K562 (cell line): ENCODE measurements around the gene LUC7L. TPM values are rescaled to one million over a fixed set of nuclear protein-coding genes. Genes with fewer than 3 reads are reported as not detected.

Experiments
- C11orf30 ChIP-seq: fragments of 450-650 bp; IDR thresholded peaks from 2 replicates; pipeline ENCODE4 v1.6.1; 2016; ENCODE audit warnings: low read depth, mild to moderate bottlenecking
- CBX5 ChIP-seq: IDR thresholded peaks from 2 replicates; pipeline ENCODE4 v1.6.1; 2014; ENCODE audit warnings: low read depth, borderline replicate concordance
- CCAR2 ChIP-seq: fragments of 200-400 bp; formaldehyde crosslinking; IDR thresholded peaks from 2 replicates; pipeline ENCODE4 v1.6.1; 2017; ENCODE audit warnings: mild to moderate bottlenecking, low read depth, low read length
- DMBX1 ChIP-seq: fragments of 250-450 bp; sonication (Bioruptor Pico); IDR thresholded peaks from 2 replicates; pipeline ENCODE4 v1.8.0; 2022; ENCODE audit warnings: inconsistent platforms, mild to moderate bottlenecking, moderate library complexity, borderline replicate concordance
- ESRRA ChIP-seq: fragments of 450-650 bp; IDR thresholded peaks from 2 replicates; pipeline ENCODE4 v1.6.1; 2014; ENCODE audit warnings: low read depth, mild to moderate bottlenecking, moderate library complexity, borderline replicate concordance
- HINFP ChIP-seq: fragments of 450-650 bp; conservative IDR thresholded peaks from 2 replicates; pipeline ENCODE4 v1.6.1; 2016; ENCODE audit warnings: missing genetic modification characterization, low read depth, mild to moderate bottlenecking, control low read depth, missing compliant biosample characterization
- HNRNPH1 ChIP-seq: fragments of 200-400 bp; formaldehyde crosslinking; optimal IDR thresholded peaks from 2 replicates; pipeline ENCODE3; 2017; ENCODE audit warnings: low read depth, mild to moderate bottlenecking, low read length, moderate library complexity
- MITF ChIP-seq: IDR thresholded peaks from 2 replicates; pipeline ENCODE4 v1.6.1; 2014; ENCODE audit warnings: antibody characterized with exemption
- MTA3 ChIP-seq: fragments of 450-650 bp; formaldehyde crosslinking; IDR thresholded peaks from 2 replicates; pipeline ENCODE4 v1.6.1; 2017; ENCODE audit warnings: mild to moderate bottlenecking, borderline replicate concordance
- NR2C2 ChIP-seq, 2 experiments: fragments of 200-800 bp in 1 of 2; sonication (Bioruptor generic) in 1 of 2; sonication (generic) in 1 of 2; formaldehyde crosslinking in 1 of 2; IDR thresholded peaks; 2 replicates each; pipeline versions ENCODE4 v1.6.1 to v1.8.0; 2016 to 2022; ENCODE audit warnings: mild to moderate bottlenecking in 1 of 2, missing compliant biosample characterization in 1 of 2, missing genetic modification characterization in 1 of 2, missing genetic modification reagents in 1 of 2
- PTBP1 ChIP-seq: fragments of 200-400 bp; formaldehyde crosslinking; IDR thresholded peaks from 2 replicates; pipeline ENCODE4 v1.6.1; 2017; ENCODE audit warnings: low read depth, low read length
- SNRNP70 ChIP-seq: fragments of 200-400 bp; formaldehyde crosslinking; optimal IDR thresholded peaks from 2 replicates; pipeline ENCODE3; 2017; ENCODE audit warnings: low read depth, low read length
- SOX6 ChIP-seq: fragments of 450-650 bp; IDR thresholded peaks from 2 replicates; pipeline ENCODE4 v1.6.1; 2014; ENCODE audit warnings: mild to moderate bottlenecking
- STAG1 ChIP-seq: sonication (generic); formaldehyde crosslinking; IDR thresholded peaks from 2 replicates; pipeline ENCODE4 v1.5.0; 2020; ENCODE audit warnings: missing genetic modification reagents, borderline replicate concordance
- TBP ChIP-seq: optimal IDR thresholded peaks from 2 replicates; pipeline ENCODE3; 2011; ENCODE audit warnings: low read depth, low read length, improper control_type of control experiment
- THRA ChIP-seq: fragments of 450-650 bp; IDR thresholded peaks from 2 replicates; pipeline ENCODE4 v1.6.1; 2017; ENCODE audit warnings: mild to moderate bottlenecking, moderate library complexity
- THRAP3 ChIP-seq: fragments of 450-650 bp; IDR thresholded peaks from 2 replicates; pipeline ENCODE4 v1.6.1; 2016; ENCODE audit warnings: mild to moderate bottlenecking, inconsistent platforms, borderline replicate concordance
- ZNF124 ChIP-seq: sonication (generic); formaldehyde crosslinking; IDR thresholded peaks from 2 replicates; pipeline ENCODE4 v1.8.1; 2022; ENCODE audit warnings: missing genetic modification reagents
- ZNF280B ChIP-seq: fragments of 250-450 bp; sonication (Bioruptor Pico); IDR thresholded peaks from 2 replicates; pipeline ENCODE4 v1.5.1; 2021; ENCODE audit warnings: mild to moderate bottlenecking
- ZNF408 ChIP-seq: fragments of 250-450 bp; sonication (Bioruptor Pico); IDR thresholded peaks from 2 replicates; pipeline ENCODE4 v1.4.0; 2020; ENCODE audit warnings: low read depth, mild to moderate bottlenecking, moderate library complexity
- ZNF551 ChIP-seq: fragments of 250-450 bp; sonication (Bioruptor Pico); IDR thresholded peaks from 2 replicates; pipeline ENCODE4 v1.5.0; 2021; ENCODE audit warnings: mild to moderate bottlenecking, moderate library complexity
- ZNF584 ChIP-seq: fragments of 200-800 bp; sonication (Bioruptor generic); IDR thresholded peaks from 2 replicates; pipeline ENCODE4 v1.6.1; 2016; ENCODE audit warnings: low read depth, mild to moderate bottlenecking, missing genetic modification characterization, missing compliant biosample characterization
- polyA plus RNA-seq, 8 experiments: library from polyadenylated mRNA; depleted of rRNA in 4 of 8; stranded (reverse) in 5 of 8; unstranded in 3 of 8; fragments of >200 nt; fragmentation: Nextera tagmentation in 2 of 8; fragmentation: Illumina TruSeq in 1 of 8; extraction: Ambion mirVana in 2 of 8; extraction: Trizol in 1 of 8; gene quantifications; 2 replicates each; pipeline versions ENCODE4 v1.2.1 to v1.2.3, GENCODE V29; 2011 to 2014; ENCODE audit warnings: inconsistent platforms in 1 of 8, missing spikeins in 1 of 8
- total RNA-seq, 7 experiments: library from RNA; depleted of rRNA in 6 of 7; stranded (reverse); fragments of >200 nt in 6 of 7; fragmentation: Illumina TruSeq in 2 of 7; extraction: Trizol in 2 of 7; gene quantifications; 2 replicates each; pipeline versions ENCODE4 v1.2.1 to v1.2.3, GENCODE V29; 2011 to 2021; ENCODE audit warnings: low replicate concordance in 1 of 7

LUC7L gene
- total and polyA plus RNA-seq, 9 of the 15 experiments (the other 6 are each of a cell fraction or from before 2014, with no cell fraction given): 1.7 to 93.3 (median 59.5) TPM

GRCh38 chr16:252366-253337, 23.4 kb upstream of the LUC7L start (continued):
- TF ChIP-seq ZNF280B (CRISPR knock-in tag): no peak
- no peak; the same call in 1 of the 2 replicates for TF ChIP-seq C11orf30
- TF ChIP-seq SNRNP70: no peak
- no peak for TF ChIP-seq MITF
- TF ChIP-seq PTBP1: no peak
- no peak for TF ChIP-seq STAG1
- TF ChIP-seq ESRRA: peak; percentile 72; the same call in 1 of the 2 replicates
- TF ChIP-seq MTA3: 0 out of 2 replicates have a peak, but pooled peaks have one; percentile 63
- TF ChIP-seq ZNF408 (CRISPR knock-in tag): no peak
- TF ChIP-seq SOX6: peak; percentile 63
- TF ChIP-seq HNRNPH1: no peak
- TF ChIP-seq ZNF551 (CRISPR knock-in tag): no peak
- no peak for TF ChIP-seq THRA
- peak; percentile 31 for TF ChIP-seq TBP
- TF ChIP-seq HINFP (tag): no peak
- TF ChIP-seq DMBX1 (CRISPR knock-in tag): peak; percentile 46; the same call in 1 of the 2 replicates
- no peak for TF ChIP-seq THRAP3
- TF ChIP-seq NR2C2 (CRISPR knock-in tag; IDR thresholded peaks at IDR 0.05): no peak
- peak; percentile 86 for TF ChIP-seq NR2C2 (tag; IDR thresholded peaks at IDR 0.05)
- no peak for TF ChIP-seq ZNF124 (CRISPR knock-in tag)
- no peak for TF ChIP-seq CCAR2
- no peak for TF ChIP-seq CBX5
- TF ChIP-seq ZNF584 (CRISPR knock-in tag): no peak
